ENCODE data around the gene RAB17. TPM values are rescaled to one million over a fixed set of nuclear protein-coding genes. Genes with fewer than 3 reads are reported as not detected.

RAB17 gene
- total RNA-seq, 1 experiment from 2014 or later, result 86.3 TPM

DNA sequence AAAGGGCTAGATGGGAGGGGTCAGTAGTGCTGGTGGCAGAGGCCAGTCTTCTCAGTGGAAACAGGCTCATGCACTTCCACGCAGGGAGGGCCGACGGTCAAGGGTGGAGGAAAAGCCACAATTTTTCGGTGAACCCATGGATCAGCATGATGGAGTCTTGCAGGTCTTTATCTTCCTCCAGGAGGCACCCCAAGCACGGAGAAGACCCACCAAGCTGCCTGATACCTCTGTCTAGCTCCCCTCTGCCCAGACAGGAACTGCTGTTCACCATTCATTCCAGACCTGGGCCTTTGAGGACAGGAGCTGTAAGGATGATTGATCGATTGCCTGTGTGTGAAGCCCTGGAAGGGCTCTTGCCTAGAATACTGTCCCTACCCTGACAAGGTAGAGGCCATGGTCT is 34.0 kb upstream of the RAB17 start:
- H3K36me3 ChIP-seq (ENCODE audit: low read depth), result no peaks in the 10 kb centered on the region
- H4K20me1 ChIP-seq (ENCODE audit: insufficient read depth), result no peaks in the 10 kb centered on the region
- no peak overlapping the region for H3K4me3 ChIP-seq
- CTCF ChIA-PET, result no interaction called here
- no peaks in the 10 kb centered on the region for H3K9me3 ChIP-seq (ENCODE audit: insufficient read depth, low read depth)
- intact Hi-C loops (cut with micrococcal nuclease; ENCODE audit: unreplicated experiment), result loop anchor here (1.0 kb wide), 1 partner anchor 121 kb away; no protein-coding TSS in a partner anchor
- no peak overlapping the region for H3K27ac ChIP-seq
- TF ChIP-seq, protein P1, sequence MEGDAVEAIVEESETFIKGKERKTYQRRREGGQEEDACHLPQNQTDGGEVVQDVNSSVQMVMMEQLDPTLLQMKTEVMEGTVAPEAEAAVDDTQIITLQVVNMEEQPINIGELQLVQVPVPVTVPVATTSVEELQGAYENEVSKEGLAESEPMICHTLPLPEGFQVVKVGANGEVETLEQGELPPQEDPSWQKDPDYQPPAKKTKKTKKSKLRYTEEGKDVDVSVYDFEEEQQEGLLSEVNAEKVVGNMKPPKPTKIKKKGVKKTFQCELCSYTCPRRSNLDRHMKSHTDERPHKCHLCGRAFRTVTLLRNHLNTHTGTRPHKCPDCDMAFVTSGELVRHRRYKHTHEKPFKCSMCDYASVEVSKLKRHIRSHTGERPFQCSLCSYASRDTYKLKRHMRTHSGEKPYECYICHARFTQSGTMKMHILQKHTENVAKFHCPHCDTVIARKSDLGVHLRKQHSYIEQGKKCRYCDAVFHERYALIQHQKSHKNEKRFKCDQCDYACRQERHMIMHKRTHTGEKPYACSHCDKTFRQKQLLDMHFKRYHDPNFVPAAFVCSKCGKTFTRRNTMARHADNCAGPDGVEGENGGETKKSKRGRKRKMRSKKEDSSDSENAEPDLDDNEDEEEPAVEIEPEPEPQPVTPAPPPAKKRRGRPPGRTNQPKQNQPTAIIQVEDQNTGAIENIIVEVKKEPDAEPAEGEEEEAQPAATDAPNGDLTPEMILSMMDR (conservative IDR thresholded peaks at IDR 0.05), result no peak
- no peak for TF ChIP-seq EZH2 (IDR thresholded peaks at IDR 0.05; ENCODE audit: low read depth)
- BruUV-seq (replicated peaks), result no TSS peak
- peaks cover 36% of the 10 kb centered on the region for H3K27me3 ChIP-seq (ENCODE audit: insufficient read depth, low read depth)
- DNase-seq, result no peak
- POLR2A ChIA-PET (ENCODE audit: unreplicated experiment), result no interaction called here
- no peak overlapping the region for H3K4me2 ChIP-seq
- H3K9me2 ChIP-seq (ENCODE audit: insufficient read depth), result no peaks in the 10 kb centered on the region
- no peaks in the 10 kb centered on the region for H3K4me1 ChIP-seq (replicated peaks; ENCODE audit: insufficient read depth)
- peaks cover 10% of the 10 kb centered on the region; the same call in 1 of the 2 replicates for H3F3A ChIP-seq (ENCODE audit: insufficient read depth, low read depth)
- H2AFZ ChIP-seq, result no peak overlapping the region
- H3K79me2 ChIP-seq (ENCODE audit: low read depth), result no peaks in the 10 kb centered on the region

DNA sequence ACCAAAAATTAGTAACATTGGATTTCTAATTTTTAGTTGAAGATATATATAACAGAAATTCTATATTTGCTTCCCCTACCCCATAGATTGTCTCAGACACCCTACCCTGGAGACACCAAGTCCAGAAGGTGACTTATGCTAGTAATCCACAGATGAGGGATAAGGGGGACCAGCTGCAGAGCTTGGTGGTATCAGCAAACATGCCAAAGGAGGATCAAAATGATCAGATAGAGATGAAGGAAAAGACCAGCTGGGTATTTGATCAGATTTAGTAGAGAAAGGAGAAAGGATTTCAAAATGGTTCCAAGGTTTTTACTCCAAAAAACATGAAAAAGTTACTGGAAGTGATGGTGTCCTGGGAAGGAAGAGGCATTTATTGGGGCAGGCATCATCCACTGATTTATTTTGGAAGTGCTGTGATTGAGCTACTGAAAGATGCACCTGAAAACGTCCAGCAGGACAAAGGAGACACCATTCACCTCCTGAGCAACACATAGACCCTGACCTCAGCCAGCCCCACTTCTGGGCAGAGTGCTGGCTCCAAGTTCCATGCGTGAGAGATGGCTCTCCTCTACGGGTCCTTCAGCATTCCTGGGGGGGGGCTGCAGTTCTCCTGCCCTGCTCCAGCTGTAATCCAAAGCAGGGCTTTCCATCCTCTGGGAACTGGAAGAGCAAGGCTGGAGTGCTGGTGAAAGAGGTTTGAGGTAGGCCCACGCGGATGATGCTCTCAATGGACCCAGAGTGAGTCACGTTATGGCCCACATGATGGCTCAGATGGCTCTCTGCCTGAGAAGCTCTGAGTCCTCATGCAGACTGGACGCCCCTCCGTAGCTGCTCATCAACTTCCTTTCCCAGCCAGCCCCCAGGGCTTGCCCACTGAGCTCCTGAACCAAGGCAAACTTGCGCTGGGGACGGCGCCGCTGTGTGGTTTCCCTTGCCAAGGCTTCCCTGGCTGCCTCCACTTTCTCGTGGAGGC is 33.2 kb upstream of the RAB17 start:
- BruUV-seq (replicated peaks), result no TSS peak
- Histone ChIP-seq H3K4me1 (replicated peaks; ENCODE audit: insufficient read depth) (no peaks in the 10 kb centered on the region), H3K27me3 (ENCODE audit: insufficient read depth, low read depth) (peaks cover 30% of the 10 kb centered on the region), H3K4me3 (no peak overlapping the region), H3K79me2 (ENCODE audit: low read depth) (no peaks in the 10 kb centered on the region), H3K36me3 (ENCODE audit: low read depth) (no peaks in the 10 kb centered on the region), H4K20me1 (ENCODE audit: insufficient read depth) (no peaks in the 10 kb centered on the region), H2AFZ (no peak overlapping the region), H3K27ac (no peak overlapping the region), H3K4me2 (no peak overlapping the region), H3F3A (ENCODE audit: insufficient read depth, low read depth) (peaks cover 10% of the 10 kb centered on the region; the same call in 1 of the 2 replicates), H3K9me3 (ENCODE audit: insufficient read depth, low read depth) (no peaks in the 10 kb centered on the region), H3K9me2 (ENCODE audit: insufficient read depth) (no peaks in the 10 kb centered on the region)
- intact Hi-C loops (cut with micrococcal nuclease; ENCODE audit: unreplicated experiment), result loop anchor here (1.0 kb wide), 1 partner anchor 122 kb away; no protein-coding TSS in a partner anchor
- ChIA-PET CTCF (no interaction called here), POLR2A (ENCODE audit: unreplicated experiment) (no interaction called here)
- DNase-seq, result no peak
- TF ChIP-seq, protein P1 (conservative IDR thresholded peaks at IDR 0.05), result no peak
- no peak for TF ChIP-seq EZH2 (IDR thresholded peaks at IDR 0.05; ENCODE audit: low read depth)

DNA sequence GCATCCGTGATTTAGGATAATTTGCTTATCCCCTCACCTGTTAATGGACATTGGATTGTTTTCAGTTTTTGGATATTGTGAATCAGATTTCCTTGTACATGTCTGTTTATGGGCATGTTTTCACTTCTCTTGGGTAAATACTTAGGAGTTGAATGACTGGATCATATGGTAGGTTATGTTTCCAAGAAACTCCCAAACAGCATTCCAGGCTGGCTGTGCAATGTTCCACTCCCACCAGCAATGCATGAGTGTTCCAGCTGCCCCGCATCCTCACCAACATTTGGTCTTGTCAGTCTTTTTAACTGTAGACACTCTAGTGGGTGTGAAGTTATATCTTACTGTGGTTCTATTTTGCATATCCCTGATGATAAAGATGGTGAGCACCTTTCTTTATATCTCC is 27.9 kb upstream of the RAB17 start:
- H3K4me3 ChIP-seq, result no peak overlapping the region
- no peaks in the 10 kb centered on the region for H3K79me2 ChIP-seq (ENCODE audit: low read depth)
- H3K9me2 ChIP-seq (ENCODE audit: insufficient read depth), result no peaks in the 10 kb centered on the region
- H3K4me1 ChIP-seq (replicated peaks; ENCODE audit: insufficient read depth), result peaks cover 17% of the 10 kb centered on the region
- H2AFZ ChIP-seq, result no peak overlapping the region
- H3F3A ChIP-seq (ENCODE audit: insufficient read depth, low read depth), result peaks cover 17% of the 10 kb centered on the region; the same call in 1 of the 2 replicates
- ChIA-PET CTCF (no interaction called here), POLR2A (ENCODE audit: unreplicated experiment) (no interaction called here)
- no peaks in the 10 kb centered on the region for H3K36me3 ChIP-seq (ENCODE audit: low read depth)
- 0 out of 2 replicates have a peak, but pooled peaks cover 5% of the 10 kb centered on the region for H3K27me3 ChIP-seq (ENCODE audit: insufficient read depth, low read depth)
- H3K4me2 ChIP-seq, result no peak overlapping the region
- intact Hi-C loops (cut with micrococcal nuclease; ENCODE audit: unreplicated experiment), result no loop called here
- BruUV-seq (replicated peaks), result no TSS peak
- no peak overlapping the region for H3K27ac ChIP-seq
- DNase-seq, result no peak
- no peaks in the 10 kb centered on the region for H4K20me1 ChIP-seq (ENCODE audit: insufficient read depth)
- TF ChIP-seq, protein P1 (conservative IDR thresholded peaks at IDR 0.05), result no peak
- no peak for TF ChIP-seq EZH2 (IDR thresholded peaks at IDR 0.05; ENCODE audit: low read depth)
- H3K9me3 ChIP-seq (ENCODE audit: insufficient read depth, low read depth), result no peaks in the 10 kb centered on the region

Measured in PC-9 (cell line).